ENCODE data around the gene THEMIS2. TPM values are rescaled to one million over a fixed set of nuclear protein-coding genes. Genes with fewer than 3 reads are reported as not detected.

The THEMIS2 gene
- total RNA-seq, 2 experiments from 2014 or later, result 14.2 to 16.2 TPM

- H3K27me3 Mint-ChIP-seq, result no peaks in the 10 kb centered on the region
- ATAC-seq, result no peak
- H3K36me3 Mint-ChIP-seq (ENCODE audit: low read depth), result peaks cover 3% of the 10 kb centered on the region
- ChIA-PET CTCF (interaction anchor here (1.1 kb wide), 1 partner anchor 43 kb away, joined by 4 read pairs; no protein-coding TSS in a partner anchor), POLR2A (interaction anchor here (0.6 kb wide), 1 partner anchor 266 kb away, joined by 3 read pairs; no protein-coding TSS in a partner anchor)
- H3K27ac Mint-ChIP-seq, result no peak overlapping the region
- H3K9me3 Mint-ChIP-seq (ENCODE audit: low read depth), result no peaks in the 10 kb centered on the region
- intact Hi-C loops (cut with DNase I, micrococcal nuclease), result no loop called here
- H3K4me3 Mint-ChIP-seq, result no peak overlapping the region
- peaks cover 15% of the 10 kb centered on the region for H3K4me1 Mint-ChIP-seq
- no peak for DNase-seq
Measured at GRCh38 chr1:27877115-27877416, 4.7 kb downstream of the THEMIS2 start.

GRCh38 chr1:27878039-27878438 is 5.7 kb downstream of the THEMIS2 start:
- intact Hi-C loops (cut with DNase I, micrococcal nuclease), result no loop called here
- Mint-ChIP-seq H3K27me3 (no peaks in the 10 kb centered on the region), H3K36me3 (ENCODE audit: low read depth) (peaks cover 5% of the 10 kb centered on the region), H3K4me1 (peaks cover 14% of the 10 kb centered on the region), H3K9me3 (ENCODE audit: low read depth) (no peaks in the 10 kb centered on the region), H3K4me3 (no peak overlapping the region), H3K27ac (no peak overlapping the region)
- DNase-seq (no peak), ATAC-seq (no peak)
- ChIA-PET CTCF (interaction anchor here (0.7 kb wide), 1 partner anchor 186 kb away, joined by 3 read pairs; no protein-coding TSS in a partner anchor), POLR2A (no interaction called here)

DNA sequence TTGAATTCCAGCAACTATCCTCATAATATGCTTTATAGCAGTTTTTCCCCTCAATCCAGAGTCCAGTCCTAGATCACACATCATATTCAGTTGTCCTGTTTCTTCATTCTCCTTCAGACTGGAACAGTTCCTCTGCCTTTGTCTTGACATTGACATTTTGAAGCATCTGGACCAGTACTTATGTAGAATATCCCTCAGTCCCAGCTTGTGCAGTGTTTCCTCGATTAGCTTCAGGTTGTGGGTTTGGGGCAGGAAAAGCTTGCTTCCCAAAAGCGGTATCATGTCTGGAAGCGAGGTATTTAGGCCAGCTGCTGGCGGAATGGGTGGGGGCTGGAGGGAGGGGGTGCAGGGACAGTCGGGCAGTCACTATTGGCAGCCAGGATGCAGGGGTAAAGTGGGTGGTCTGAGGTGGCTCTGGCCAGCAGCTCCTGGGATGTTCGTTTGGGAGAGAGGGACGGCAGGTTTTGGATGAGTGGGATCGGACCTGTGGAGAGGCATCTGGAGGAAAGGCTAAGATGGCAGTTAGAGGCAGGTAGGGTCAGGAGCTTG is 6.5 kb downstream of the THEMIS2 start:
- no peaks in the 10 kb centered on the region for H3K9me3 Mint-ChIP-seq (ENCODE audit: low read depth)
- intact Hi-C loops (cut with DNase I, micrococcal nuclease), result no loop called here
- peaks cover 7% of the 10 kb centered on the region for H3K36me3 Mint-ChIP-seq (ENCODE audit: low read depth)
- no peak overlapping the region for H3K4me3 Mint-ChIP-seq
- H3K27ac Mint-ChIP-seq, result no peak overlapping the region
- peaks cover 6% of the 10 kb centered on the region for H3K4me1 Mint-ChIP-seq
- H3K27me3 Mint-ChIP-seq, result no peaks in the 10 kb centered on the region
- POLR2A ChIA-PET, result no interaction called here
- ATAC-seq, result no peak
- DNase-seq, result no peak
- CTCF ChIA-PET, result interaction anchor here (0.6 to 0.8 kb wide), 2 partner anchors 34 to 177 kb away, joined by 3 to 5 read pairs; no protein-coding TSS in a partner anchor

DNA sequence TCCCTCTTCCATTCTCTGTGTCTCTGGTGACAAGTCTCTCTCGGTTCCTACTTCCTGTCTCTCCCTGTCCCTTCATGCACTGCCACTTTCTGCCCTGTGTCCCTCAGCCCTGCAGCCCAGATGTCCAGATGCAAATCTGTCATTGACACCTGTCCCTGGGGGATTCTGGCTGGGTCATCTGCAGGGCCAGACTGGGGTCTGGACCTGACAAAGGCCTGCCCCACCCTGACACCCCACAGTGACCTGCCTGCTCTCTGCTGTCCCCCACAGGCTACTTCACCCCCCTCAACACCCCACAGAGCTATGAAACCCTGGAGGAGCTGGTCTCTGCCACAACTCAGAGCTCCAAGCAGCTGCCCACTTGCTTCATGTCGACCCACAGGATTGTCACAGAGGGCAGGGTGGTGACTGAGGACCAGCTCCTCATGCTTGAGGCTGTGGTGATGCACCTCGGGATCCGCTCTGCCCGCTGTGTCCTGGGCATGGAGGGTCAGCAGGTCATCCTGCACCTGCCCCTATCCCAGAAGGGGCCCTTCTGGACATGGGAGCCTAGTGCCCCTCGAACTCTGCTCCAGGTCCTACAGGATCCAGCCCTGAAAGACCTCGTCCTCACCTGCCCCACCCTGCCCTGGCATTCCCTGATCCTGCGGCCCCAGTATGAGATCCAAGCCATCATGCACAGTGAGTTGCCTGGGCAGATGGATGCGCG is 7.2 kb downstream of the THEMIS2 start:
- H3K9me3 Mint-ChIP-seq (ENCODE audit: low read depth), result no peaks in the 10 kb centered on the region
- peaks cover 14% of the 10 kb centered on the region for H3K36me3 Mint-ChIP-seq (ENCODE audit: low read depth)

DNA sequence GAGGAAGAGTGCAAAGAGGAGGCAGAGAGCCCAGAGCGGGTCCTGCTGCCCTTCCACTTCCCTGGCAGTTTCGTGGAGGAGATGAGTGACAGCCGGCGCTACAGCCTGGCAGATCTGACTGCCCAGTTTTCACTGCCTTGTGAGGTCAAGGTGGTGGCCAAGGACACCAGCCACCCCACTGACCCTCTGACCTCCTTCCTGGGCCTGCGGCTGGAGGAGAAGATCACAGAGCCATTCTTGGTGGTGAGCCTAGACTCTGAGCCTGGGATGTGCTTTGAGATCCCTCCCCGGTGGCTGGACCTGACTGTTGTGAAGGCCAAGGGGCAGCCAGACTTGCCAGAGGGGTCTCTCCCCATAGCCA is 10.2 kb downstream of the THEMIS2 start:
- H3K36me3 Mint-ChIP-seq (ENCODE audit: low read depth), result peaks cover 35% of the 10 kb centered on the region
- POLR2A ChIA-PET, result no interaction called here
- intact Hi-C loops (cut with DNase I, micrococcal nuclease), result no loop called here
- H3K4me3 Mint-ChIP-seq, result no peak overlapping the region
- peaks cover 32% of the 10 kb centered on the region for H3K4me1 Mint-ChIP-seq
- ATAC-seq, result no peak
- no peak overlapping the region for H3K27ac Mint-ChIP-seq
- CTCF ChIA-PET, result no interaction called here
- no peak for DNase-seq
- H3K27me3 Mint-ChIP-seq, result no peaks in the 10 kb centered on the region
- H3K9me3 Mint-ChIP-seq (ENCODE audit: low read depth), result no peaks in the 10 kb centered on the region

More for the DNA sequence above, 7.2 kb downstream of the THEMIS2 start:
- no peak for ATAC-seq
- CTCF ChIA-PET, result interaction anchor here (0.6 to 0.8 kb wide), 2 partner anchors 33 to 177 kb away, joined by 3 to 5 read pairs; no protein-coding TSS in a partner anchor
- Mint-ChIP-seq H3K27me3 (no peaks in the 10 kb centered on the region), H3K4me3 (no peak overlapping the region), H3K27ac (no peak overlapping the region), H3K4me1 (peaks cover 13% of the 10 kb centered on the region)
- no peak for DNase-seq
- intact Hi-C loops (cut with DNase I, micrococcal nuclease), result no loop called here
- POLR2A ChIA-PET, result no interaction called here

DNA sequence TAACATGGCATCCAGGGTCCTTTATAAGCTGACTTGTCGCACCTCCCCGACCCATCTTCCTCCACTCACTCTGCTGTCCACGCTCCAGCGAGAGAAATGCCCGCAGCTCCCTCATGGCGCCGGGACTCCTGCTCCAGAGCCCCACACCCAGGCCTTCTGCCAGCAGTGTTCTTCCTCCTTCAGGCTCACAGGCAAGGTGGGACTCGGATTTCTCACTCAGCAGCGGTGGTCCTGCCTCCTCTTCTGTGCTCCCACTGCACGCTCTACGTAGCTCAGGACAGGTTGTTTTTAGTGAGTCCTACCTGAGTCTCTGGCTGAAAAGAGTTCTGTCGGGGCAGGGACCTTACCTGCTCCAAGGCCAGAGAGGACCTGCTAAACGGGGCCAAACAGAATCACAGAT is 11.2 kb downstream of the THEMIS2 start:
- no peak for DNase-seq
- Mint-ChIP-seq H3K27me3 (no peaks in the 10 kb centered on the region), H3K4me1 (peaks cover 36% of the 10 kb centered on the region), H3K4me3 (no peak overlapping the region), H3K27ac (no peak overlapping the region), H3K9me3 (ENCODE audit: low read depth) (no peaks in the 10 kb centered on the region), H3K36me3 (ENCODE audit: low read depth) (peaks cover 38% of the 10 kb centered on the region)
- CTCF ChIA-PET, result no interaction called here
- intact Hi-C loops (cut with DNase I, micrococcal nuclease), result no loop called here
- POLR2A ChIA-PET, result no interaction called here
- ATAC-seq, result no peak

GRCh38 chr1:27884006-27884954 is 11.9 kb downstream of the THEMIS2 start:
- POLR2A ChIA-PET, result no interaction called here
- CTCF ChIA-PET, result interaction anchor here (0.5 kb wide), 1 partner anchor 18 kb away, joined by 5 read pairs; no protein-coding TSS in a partner anchor
- Mint-ChIP-seq H3K4me3 (no peak overlapping the region), H3K27me3 (no peaks in the 10 kb centered on the region), H3K4me1 (peaks cover 39% of the 10 kb centered on the region), H3K27ac (peak overlapping the region; percentile 58), H3K36me3 (ENCODE audit: low read depth) (peaks cover 43% of the 10 kb centered on the region), H3K9me3 (ENCODE audit: low read depth) (no peaks in the 10 kb centered on the region)
- ATAC-seq (no peak), DNase-seq (no peak)
- intact Hi-C loops (cut with DNase I, micrococcal nuclease), result no loop called here

DNA sequence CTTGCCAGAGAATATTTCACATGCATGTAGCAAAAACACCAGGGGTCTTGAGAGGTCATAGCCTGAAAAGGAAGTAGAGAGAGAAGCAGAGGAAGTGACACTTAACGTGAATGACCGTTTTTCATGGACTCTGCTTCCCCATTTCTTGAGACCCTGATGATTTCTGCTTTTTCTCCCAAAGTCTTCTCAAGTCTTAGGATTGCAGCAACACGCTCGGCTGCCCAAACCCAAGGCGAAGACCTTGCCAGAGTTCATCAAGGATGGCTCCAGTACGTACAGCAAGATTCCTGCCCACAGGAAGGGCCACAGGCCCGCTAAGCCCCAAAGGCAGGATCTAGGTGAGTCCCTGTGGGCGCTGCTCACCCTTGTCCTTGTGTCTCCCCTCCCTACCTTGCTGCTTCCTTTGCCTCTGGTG is 12.8 kb downstream of the THEMIS2 start:
- Mint-ChIP-seq H3K9me3 (ENCODE audit: low read depth) (no peaks in the 10 kb centered on the region), H3K36me3 (ENCODE audit: low read depth) (peaks cover 46% of the 10 kb centered on the region), H3K4me3 (no peak overlapping the region), H3K27me3 (no peaks in the 10 kb centered on the region), H3K4me1 (peaks cover 39% of the 10 kb centered on the region), H3K27ac (no peak overlapping the region)
- ChIA-PET CTCF (no interaction called here), POLR2A (no interaction called here)
- intact Hi-C loops (cut with DNase I, micrococcal nuclease), result no loop called here
- DNase-seq (no peak), ATAC-seq (no peak)

- no peaks in the 10 kb centered on the region for H3K27me3 Mint-ChIP-seq
- peaks cover 42% of the 10 kb centered on the region for H3K4me1 Mint-ChIP-seq
- ChIA-PET CTCF (interaction anchor here (0.7 to 2.1 kb wide), 2 partner anchors 28 to 553 kb away, joined by 4 to 9 read pairs; no protein-coding TSS in a partner anchor), POLR2A (interaction anchor here (0.7 kb wide), 1 partner anchor 19 kb away, joined by 3 read pairs; no protein-coding TSS in a partner anchor)
- intact Hi-C loops (cut with DNase I, micrococcal nuclease), result no loop called here
- ATAC-seq (no peak), DNase-seq (no peak)
- peaks cover 49% of the 10 kb centered on the region for H3K36me3 Mint-ChIP-seq (ENCODE audit: low read depth)
- H3K27ac Mint-ChIP-seq, result no peak overlapping the region
- no peaks in the 10 kb centered on the region for H3K9me3 Mint-ChIP-seq (ENCODE audit: low read depth)
- H3K4me3 Mint-ChIP-seq, result no peak overlapping the region
Measured at GRCh38 chr1:27885621-27886352, 13.4 kb downstream of the THEMIS2 start.

- peaks cover 54% of the 10 kb centered on the region for H3K36me3 Mint-ChIP-seq (ENCODE audit: low read depth)
- POLR2A ChIA-PET, result interaction anchor here (0.5 to 0.7 kb wide), 2 partner anchors 14 to 19 kb away, joined by 3 to 4 read pairs; no protein-coding TSS in a partner anchor
- H3K27me3 Mint-ChIP-seq, result no peaks in the 10 kb centered on the region
- H3K4me1 Mint-ChIP-seq, result peaks cover 47% of the 10 kb centered on the region
- peak; percentile 49 for ATAC-seq
- H3K9me3 Mint-ChIP-seq (ENCODE audit: low read depth), result no peaks in the 10 kb centered on the region
- H3K4me3 Mint-ChIP-seq, result no peak overlapping the region
- no peak for DNase-seq
- CTCF ChIA-PET, result interaction anchor here (0.7 to 2.1 kb wide), 3 partner anchors 29 to 554 kb away, joined by 3 to 9 read pairs (median 4); no protein-coding TSS in a partner anchor
- H3K27ac Mint-ChIP-seq, result peak overlapping the region; percentile 64
- intact Hi-C loops (cut with DNase I, micrococcal nuclease), result no loop called here
Measured at GRCh38 chr1:27886353-27886679, 14.0 kb downstream of the THEMIS2 start.

GRCh38 chr1:27886744-27887143 is 14.4 kb downstream of the THEMIS2 start:
- H3K36me3 Mint-ChIP-seq (ENCODE audit: low read depth), result peaks cover 57% of the 10 kb centered on the region
- peak overlapping the region; percentile 64 for H3K27ac Mint-ChIP-seq
- intact Hi-C loops (cut with DNase I, micrococcal nuclease), result no loop called here
- no peaks in the 10 kb centered on the region for H3K27me3 Mint-ChIP-seq
- ChIA-PET POLR2A (interaction anchor here (0.5 to 0.7 kb wide), 3 partner anchors 13 to 26 kb away, joined by 3 to 4 read pairs (median 3); no protein-coding TSS in a partner anchor), CTCF (interaction anchor here (1.3 to 2.1 kb wide), 2 partner anchors 29 to 322 kb away, joined by 3 to 9 read pairs; no protein-coding TSS in a partner anchor)
- H3K4me1 Mint-ChIP-seq, result peaks cover 51% of the 10 kb centered on the region
- ATAC-seq (peak; percentile 53), DNase-seq (no peak)
- H3K9me3 Mint-ChIP-seq (ENCODE audit: low read depth), result no peaks in the 10 kb centered on the region
- no peak overlapping the region for H3K4me3 Mint-ChIP-seq
